Eye (tissue), 1 donor: ENCODE results near the gene ITGA5.

Experiments used
- DNase-seq: peaks from one replicate; pipeline ENCODE4 v3.0.0-alpha.2; 2015

ITGA5 gene

GRCh38 chr12:54419088-54419887 lies at the start of gene ITGA5:
Gene ITGA5, minus strand, starts transcription at chr12:54419266. Its CDS starts 68 bp downstream, at chr12:54419198.
- peak; percentile 74 for DNase-seq

- DNase-seq, result no peak
Measured at GRCh38 chr12:54465857-54466523, 46.9 kb upstream of the ITGA5 start.

- DNase-seq, result no peak
Measured at GRCh38 chr12:54463484-54463883, 44.4 kb upstream of the ITGA5 start.

GRCh38 chr12:54463034-54463433 lies 44.0 kb upstream of the ITGA5 start:
- DNase-seq, result no peak

GRCh38 chr12:54460317-54460923 lies 41.4 kb upstream of the ITGA5 start:
- no peak for DNase-seq

GRCh38 chr12:54459355-54459754 lies 40.3 kb upstream of the ITGA5 start:
- DNase-seq, result no peak

- DNase-seq, result no peak
Measured at GRCh38 chr12:54455760-54456469, 36.8 kb upstream of the ITGA5 start.

GRCh38 chr12:54452628-54453027 lies 33.6 kb upstream of the ITGA5 start:
- no peak for DNase-seq

- DNase-seq, result no peak
Measured at GRCh38 chr12:54448344-54448743, 29.3 kb upstream of the ITGA5 start.

GRCh38 chr12:54447917-54448316 lies 28.9 kb upstream of the ITGA5 start:
- DNase-seq, result no peak

- no peak for DNase-seq
Measured at GRCh38 chr12:54444206-54444605, 25.1 kb upstream of the ITGA5 start.

GRCh38 chr12:54443446-54443845 lies 24.4 kb upstream of the ITGA5 start:
- DNase-seq, result no peak

- DNase-seq, result no peak
Measured at GRCh38 chr12:54442961-54443360, 23.9 kb upstream of the ITGA5 start.

- DNase-seq, result no peak
Measured at GRCh38 chr12:54442099-54442498, 23.0 kb upstream of the ITGA5 start.

GRCh38 chr12:54439521-54440255 lies 20.6 kb upstream of the ITGA5 start:
- DNase-seq, result peak; percentile 76

- no peak for DNase-seq
Measured at GRCh38 chr12:54439096-54439495, 20.0 kb upstream of the ITGA5 start.

GRCh38 chr12:54438517-54438916 lies 19.5 kb upstream of the ITGA5 start:
- no peak for DNase-seq

- no peak for DNase-seq
Measured at GRCh38 chr12:54437697-54438096, 18.6 kb upstream of the ITGA5 start.

GRCh38 chr12:54437243-54437642 lies 18.2 kb upstream of the ITGA5 start:
- no peak for DNase-seq

GRCh38 chr12:54432815-54433164 lies 13.7 kb upstream of the ITGA5 start:
- no peak for DNase-seq

GRCh38 chr12:54431911-54432814 lies 13.1 kb upstream of the ITGA5 start:
- no peak for DNase-seq
